ENCODE data around the gene CATSPER3.

- TF ChIP-seq CTCF (IDR thresholded peaks at IDR 0.05 in 4 of 5, conservative IDR thresholded peaks at IDR 0.05 in 1 of 5) (no peak), POLR2A (IDR thresholded peaks at IDR 0.05) (no peak)
These were observed 24.4 kb downstream of the CATSPER3 start for GRCh38 chr5:134992148-134992547.

Data from gastrocnemius medialis (tissue), 4 donors.